Ishikawa (cell line): ENCODE data around the gene RAB4B.

Experiments
- FOXM1 ChIP-seq: IDR thresholded peaks from 2 replicates; pipeline ENCODE4 v1.6.1; 2012; ENCODE audit warnings: low read depth, borderline replicate concordance
- NFIC ChIP-seq: IDR thresholded peaks from 2 replicates; pipeline ENCODE4 v1.6.1; 2012
- RAD21 ChIP-seq: IDR thresholded peaks from 2 replicates; pipeline ENCODE4 v1.6.1; 2012; ENCODE audit warnings: low read depth
- YY1 ChIP-seq: IDR thresholded peaks from 2 replicates; pipeline ENCODE4 v1.6.1; 2012; ENCODE audit warnings: low read depth
- ZBTB7A ChIP-seq: IDR thresholded peaks from 2 replicates; pipeline ENCODE4 v1.6.1; 2012; ENCODE audit warnings: low read depth
- TF ChIP-seq, protein P1 (sequence below): IDR thresholded peaks from 2 replicates; pipeline ENCODE4 v1.6.1; 2012; ENCODE audit warnings: low read depth, mild to moderate bottlenecking
- TF ChIP-seq, protein P2 (sequence below): IDR thresholded peaks from 2 replicates; pipeline ENCODE4 v1.6.1; 2012
- TF ChIP-seq, protein P3 (sequence below): IDR thresholded peaks from 2 replicates; pipeline ENCODE4 v1.6.1; 2012

DNA sequence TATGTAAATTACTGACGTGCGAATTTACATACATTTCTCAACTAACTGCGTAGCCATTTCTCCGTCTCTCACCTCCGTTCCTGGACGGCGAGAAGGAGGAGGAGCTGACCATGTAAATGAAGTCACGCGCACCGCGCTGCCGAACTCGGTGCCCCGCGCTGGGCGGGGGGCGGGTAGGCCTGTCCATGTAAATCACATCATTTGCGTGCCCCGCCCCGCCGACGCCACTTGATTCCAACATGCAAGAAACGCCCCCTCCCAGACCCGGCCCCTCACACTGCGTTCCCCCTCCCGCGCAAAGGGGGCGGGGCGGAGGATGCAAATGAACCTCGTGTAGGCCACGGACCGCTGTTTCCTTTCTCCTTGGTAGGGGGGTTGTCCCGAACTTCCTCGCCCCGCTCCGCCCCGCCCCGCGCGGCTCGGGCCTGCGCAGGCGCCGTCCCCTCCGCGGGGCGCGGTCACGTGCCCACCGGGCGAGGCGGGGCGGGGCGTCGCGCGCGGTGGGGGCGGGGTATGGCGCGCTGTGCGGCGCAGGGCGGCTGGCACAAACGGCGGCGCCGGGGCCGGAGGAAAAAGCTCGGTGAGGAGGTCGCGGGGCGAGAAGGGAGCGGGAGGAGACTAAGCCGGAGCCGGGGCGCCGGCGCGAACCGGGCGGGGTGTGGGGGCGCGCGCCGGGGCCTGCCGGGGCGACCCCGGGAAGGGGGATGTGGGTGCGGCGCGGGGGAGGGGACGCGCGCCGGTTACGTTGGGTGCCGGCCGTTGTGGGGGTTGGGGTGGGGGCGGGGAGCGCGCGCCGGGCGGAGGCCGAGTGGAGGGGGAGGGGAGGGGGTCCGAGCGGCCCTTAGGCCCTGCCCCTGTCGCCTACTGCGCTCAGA, 20.9 kb downstream of the RAB4B start, which contains the start of gene EGLN2:
- TF ChIP-seq RAD21 (no peak), YY1 (0 out of 2 replicates have a peak, but pooled peaks have one; percentile 26), NFIC (no peak), FOXM1 (no peak), ZBTB7A (no peak)
- TF ChIP-seq, protein P1, sequence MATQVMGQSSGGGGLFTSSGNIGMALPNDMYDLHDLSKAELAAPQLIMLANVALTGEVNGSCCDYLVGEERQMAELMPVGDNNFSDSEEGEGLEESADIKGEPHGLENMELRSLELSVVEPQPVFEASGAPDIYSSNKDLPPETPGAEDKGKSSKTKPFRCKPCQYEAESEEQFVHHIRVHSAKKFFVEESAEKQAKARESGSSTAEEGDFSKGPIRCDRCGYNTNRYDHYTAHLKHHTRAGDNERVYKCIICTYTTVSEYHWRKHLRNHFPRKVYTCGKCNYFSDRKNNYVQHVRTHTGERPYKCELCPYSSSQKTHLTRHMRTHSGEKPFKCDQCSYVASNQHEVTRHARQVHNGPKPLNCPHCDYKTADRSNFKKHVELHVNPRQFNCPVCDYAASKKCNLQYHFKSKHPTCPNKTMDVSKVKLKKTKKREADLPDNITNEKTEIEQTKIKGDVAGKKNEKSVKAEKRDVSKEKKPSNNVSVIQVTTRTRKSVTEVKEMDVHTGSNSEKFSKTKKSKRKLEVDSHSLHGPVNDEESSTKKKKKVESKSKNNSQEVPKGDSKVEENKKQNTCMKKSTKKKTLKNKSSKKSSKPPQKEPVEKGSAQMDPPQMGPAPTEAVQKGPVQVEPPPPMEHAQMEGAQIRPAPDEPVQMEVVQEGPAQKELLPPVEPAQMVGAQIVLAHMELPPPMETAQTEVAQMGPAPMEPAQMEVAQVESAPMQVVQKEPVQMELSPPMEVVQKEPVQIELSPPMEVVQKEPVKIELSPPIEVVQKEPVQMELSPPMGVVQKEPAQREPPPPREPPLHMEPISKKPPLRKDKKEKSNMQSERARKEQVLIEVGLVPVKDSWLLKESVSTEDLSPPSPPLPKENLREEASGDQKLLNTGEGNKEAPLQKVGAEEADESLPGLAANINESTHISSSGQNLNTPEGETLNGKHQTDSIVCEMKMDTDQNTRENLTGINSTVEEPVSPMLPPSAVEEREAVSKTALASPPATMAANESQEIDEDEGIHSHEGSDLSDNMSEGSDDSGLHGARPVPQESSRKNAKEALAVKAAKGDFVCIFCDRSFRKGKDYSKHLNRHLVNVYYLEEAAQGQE, result no peak
- TF ChIP-seq, protein P2, sequence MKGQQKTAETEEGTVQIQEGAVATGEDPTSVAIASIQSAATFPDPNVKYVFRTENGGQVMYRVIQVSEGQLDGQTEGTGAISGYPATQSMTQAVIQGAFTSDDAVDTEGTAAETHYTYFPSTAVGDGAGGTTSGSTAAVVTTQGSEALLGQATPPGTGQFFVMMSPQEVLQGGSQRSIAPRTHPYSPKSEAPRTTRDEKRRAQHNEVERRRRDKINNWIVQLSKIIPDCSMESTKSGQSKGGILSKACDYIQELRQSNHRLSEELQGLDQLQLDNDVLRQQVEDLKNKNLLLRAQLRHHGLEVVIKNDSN, result peak; percentile 92
- TF ChIP-seq, protein P3, sequence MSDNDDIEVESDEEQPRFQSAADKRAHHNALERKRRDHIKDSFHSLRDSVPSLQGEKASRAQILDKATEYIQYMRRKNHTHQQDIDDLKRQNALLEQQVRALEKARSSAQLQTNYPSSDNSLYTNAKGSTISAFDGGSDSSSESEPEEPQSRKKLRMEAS, result 0 out of 2 replicates have a peak, but pooled peaks have one; percentile 20
